Posterior cingulate gyrus (tissue), 11 donors: ENCODE measurements around the gene SYNDIG1L.

Experiments used
- DNase-seq, 10 donors: peaks; one replicate each; pipeline versions ENCODE4 v3.0.0 to v3.0.0-alpha.2; 2020 to 2021; ENCODE audit warnings: mixed read lengths in 3 of 10
- intact Hi-C: fragments of 100-400 bp; cut with DNase I; formaldehyde crosslinking; loops from one replicate; pipeline ENCODE4 v1.15.1; 2023

The SYNDIG1L gene

DNA sequence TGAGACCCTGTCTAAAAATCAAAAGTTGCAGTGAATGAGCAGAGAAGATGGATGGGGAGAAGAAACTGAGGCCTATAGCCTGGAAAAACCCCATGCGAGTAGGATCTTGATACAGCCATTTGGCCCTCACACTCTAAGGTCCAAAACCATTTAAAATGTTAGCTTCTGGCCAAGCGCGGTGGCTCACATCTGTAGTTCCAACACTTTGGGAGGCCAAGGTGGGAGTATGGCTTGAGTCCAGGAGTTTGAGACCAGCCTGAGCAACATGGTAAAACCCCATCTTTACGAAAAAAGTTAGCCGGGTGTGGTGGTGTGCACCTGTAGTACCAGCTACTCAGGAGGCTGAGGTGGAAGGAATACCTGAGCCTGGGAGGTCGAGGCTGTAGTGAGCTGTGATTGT is 58.0 kb downstream of the SYNDIG1L start:
- DNase-seq, result no peak
- intact Hi-C loops, result no loop called here

DNA sequence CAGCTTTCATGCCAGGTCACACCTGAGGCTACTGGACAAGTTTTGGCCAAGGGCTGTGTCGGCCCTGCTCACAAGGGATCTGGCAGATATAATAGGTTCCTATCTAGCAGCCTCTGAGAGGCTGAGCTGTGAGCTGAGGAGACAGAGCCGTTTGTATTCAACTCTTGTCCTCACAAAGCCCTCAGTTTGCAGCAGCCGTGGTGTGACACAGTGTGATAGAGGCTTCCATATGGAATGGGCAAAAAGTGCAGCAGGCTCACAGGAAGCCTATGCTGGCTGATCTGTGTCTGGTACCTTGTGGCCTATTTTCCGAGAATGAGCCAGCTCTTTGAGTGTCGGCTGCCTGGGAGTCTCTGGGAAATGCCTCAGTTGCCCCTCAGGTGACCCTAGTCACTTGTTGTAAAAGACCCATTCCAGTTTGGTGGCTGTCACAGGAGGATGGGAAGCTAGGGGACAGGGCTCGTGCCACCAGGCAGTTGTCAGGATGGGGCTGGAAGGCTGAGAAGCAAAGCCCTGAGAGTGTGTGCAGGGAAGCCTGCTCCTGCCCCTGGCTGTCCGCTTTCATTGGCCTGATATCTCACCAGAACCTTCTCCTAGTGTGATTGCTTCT is 61.6 kb downstream of the SYNDIG1L start:
- intact Hi-C loops, result loop anchor here (5.0 kb wide), 1 partner anchor 128 kb away; the partner anchor contains the start of genes ISCA2 and NPC2
- DNase-seq, result peak in 4 of 10 donors; percentile 9 to 86 (median 25)

DNA sequence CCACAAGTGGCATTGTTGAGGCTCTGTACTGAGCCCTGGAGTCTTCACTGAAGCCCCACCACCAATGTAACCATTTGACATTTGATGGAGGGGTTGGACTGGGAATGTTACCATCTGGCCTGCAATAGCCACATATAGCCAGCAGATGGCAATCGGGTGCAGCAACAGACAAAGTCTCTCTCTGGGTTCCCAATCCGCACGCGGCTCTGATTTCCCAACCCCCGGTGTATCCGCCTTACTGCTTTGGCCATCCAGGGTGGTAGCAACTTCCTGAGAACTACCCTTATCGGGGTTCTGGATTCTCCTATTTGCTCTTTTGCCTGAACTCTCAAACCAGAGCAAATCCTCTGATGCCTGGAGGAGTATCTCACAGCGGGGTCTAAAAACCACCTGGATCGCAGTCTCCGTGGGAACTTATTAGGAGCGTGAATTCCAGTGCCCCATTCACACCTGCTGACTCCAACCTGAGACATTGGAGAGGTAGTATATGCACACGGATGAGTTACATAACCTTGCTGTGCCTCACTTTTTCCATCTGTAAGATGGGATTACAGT is 63.6 kb downstream of the SYNDIG1L start:
- intact Hi-C loops, result loop anchor here (1.0 to 5.0 kb wide), 2 partner anchors 116 to 130 kb away; partner anchors contain the start of genes ISCA2 and NPC2
- peak; percentile 48 to 96 (median 80) for DNase-seq

DNA sequence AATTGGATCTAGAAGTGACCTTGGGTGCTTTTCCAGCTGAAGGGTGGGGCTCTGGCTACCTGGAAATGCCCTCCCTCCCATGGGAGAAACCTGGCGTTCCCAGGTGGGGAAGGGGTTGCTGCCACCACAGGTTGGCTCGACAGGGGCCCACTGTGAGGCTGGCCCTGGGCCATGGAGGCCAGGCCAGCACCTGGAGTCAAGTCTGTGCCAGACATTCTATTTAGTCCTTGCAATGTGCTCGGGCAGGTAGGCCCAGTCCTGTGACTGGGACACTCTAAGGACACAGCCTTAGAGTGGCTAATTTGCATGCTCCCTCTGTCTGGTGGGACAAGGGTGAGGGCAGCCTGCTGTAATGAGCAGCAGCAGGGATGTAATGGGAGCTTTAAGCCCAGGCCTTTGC is 65.8 kb downstream of the SYNDIG1L start:
- DNase-seq, result no peak
- intact Hi-C loops, result loop anchor here (5.0 kb wide), 1 partner anchor 132 kb away; the partner anchor contains the start of genes ISCA2 and NPC2

DNA sequence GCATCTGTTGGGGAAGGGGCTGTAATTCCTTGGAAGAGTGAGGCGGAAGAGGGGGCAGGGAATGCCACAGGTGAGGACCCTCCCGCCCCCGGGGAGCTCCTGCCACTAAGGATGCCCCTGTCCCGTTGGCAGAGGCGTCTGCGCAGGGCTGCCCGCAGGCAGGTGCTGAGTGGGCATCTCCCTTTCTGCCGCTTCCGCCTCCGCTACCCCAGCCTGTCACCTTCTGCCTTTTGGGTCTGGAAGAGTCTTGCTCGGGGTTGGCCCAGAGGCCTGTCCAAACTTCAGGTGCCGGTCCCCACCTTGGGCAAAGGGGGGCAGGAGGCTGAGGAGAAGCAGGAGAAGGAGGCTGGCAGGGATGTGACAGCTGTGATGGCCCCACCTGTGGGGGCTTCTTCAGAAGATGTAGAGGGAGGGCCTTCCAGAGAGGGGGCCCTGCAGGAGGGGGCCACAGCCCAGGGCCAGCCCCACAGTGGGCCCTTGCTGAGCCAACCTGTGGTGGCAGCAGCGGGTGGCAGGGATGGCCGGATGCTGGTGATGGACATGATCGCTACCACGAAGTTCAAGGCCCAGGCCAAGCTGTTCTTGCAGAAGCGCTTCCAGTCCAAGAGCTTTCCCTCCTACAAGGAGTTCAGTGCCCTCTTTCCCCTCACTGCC is 67.7 kb downstream of the SYNDIG1L start:
- DNase-seq, result no peak
- intact Hi-C loops, result no loop called here

DNA sequence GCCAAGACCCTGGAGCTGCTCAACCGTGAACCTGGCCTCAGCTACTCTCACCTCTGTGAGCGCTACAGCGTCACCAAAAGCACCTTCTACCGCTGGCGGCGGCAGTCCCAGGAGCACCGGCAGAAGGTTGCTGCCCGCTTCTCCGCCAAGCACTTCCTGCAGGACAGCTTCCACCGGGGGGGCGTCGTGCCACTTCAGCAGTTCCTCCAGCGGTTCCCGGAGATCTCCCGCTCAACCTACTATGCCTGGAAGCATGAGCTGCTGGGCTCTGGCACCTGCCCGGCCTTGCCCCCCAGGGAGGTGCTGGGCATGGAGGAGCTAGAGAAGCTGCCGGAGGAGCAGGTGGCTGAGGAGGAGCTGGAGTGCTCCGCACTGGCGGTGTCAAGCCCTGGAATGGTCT is 68.4 kb downstream of the SYNDIG1L start:
- intact Hi-C loops, result no loop called here
- DNase-seq, result no peak

DNA sequence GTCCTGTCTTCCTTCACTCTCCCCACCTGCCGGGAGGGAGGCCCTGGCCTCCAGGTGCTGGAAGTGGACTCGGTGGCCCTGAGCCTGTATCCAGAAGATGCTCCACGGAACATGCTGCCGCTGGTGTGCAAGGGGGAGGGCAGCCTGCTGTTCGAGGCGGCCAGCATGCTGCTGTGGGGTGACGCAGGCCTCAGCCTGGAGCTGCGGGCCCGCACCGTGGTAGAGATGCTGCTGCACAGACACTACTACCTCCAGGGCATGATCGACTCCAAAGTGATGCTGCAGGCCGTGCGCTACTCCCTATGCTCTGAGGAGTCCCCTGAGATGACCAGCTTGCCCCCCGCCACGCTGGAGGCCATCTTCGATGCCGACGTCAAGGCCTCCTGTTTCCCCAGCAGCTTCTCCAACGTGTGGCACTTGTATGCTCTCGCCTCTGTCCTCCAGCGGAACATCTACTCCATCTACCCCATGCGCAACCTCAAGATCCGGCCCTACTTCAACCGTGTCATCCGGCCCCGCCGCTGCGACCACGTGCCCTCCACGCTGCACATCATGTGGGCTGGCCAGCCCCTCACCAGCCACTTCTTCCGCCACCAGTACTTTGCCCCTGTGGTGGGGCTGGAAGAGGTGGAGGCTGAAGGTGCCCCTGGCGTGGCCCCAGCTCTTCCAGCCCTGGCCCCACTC is 69.0 kb downstream of the SYNDIG1L start:
- intact Hi-C loops, result no loop called here
- no peak for DNase-seq
